HepG2 (cell line): ENCODE results near the gene BRIP1. TPM values are rescaled to one million over a fixed set of nuclear protein-coding genes. Genes with fewer than 3 reads are reported as not detected.

Experiments used
- ATAC-seq: fragments of 200-7000 bp; cut with Tn5 transposase; 3 replicates; pipeline ENCODE4 v1.9.1; 2020; ENCODE audit warnings: mild to moderate bottlenecking, moderate library complexity
- BruUV-seq: library from RNA; stranded (reverse); fragments of 400-500 nt; replicated peaks from 2 replicates; lab custom pipeline; 2021; lab: Mats Ljungman, UMichigan
- CTCF ChIA-PET: fragments of 300-600 bp; formaldehyde crosslinking; extraction: SDS; loops from one replicate; lab custom pipeline; 2021; ENCODE audit warnings: low total read pairs, inconsistent platforms, low intra/inter-chr PET ratio; lab: Yijun Ruan, JAX
- POLR2A ChIA-PET: fragments of 350-600 bp; sonication (Branson Sonifier 250); formaldehyde crosslinking; loops from one replicate; lab custom pipeline; 2020; ENCODE audit warnings: antibody characterized with exemption, inconsistent platforms; lab: Yijun Ruan, JAX
- DNase-seq: peaks from one replicate; pipeline ENCODE4 v3.0.0-alpha.2; 2015; ENCODE audit warnings: low spot score
- FAIRE-seq: peaks from 3 replicates; lab custom pipeline; 2011; peaks lifted over from hg19 to GRCh38; lab: Jason Lieb, UNC
- H2AFZ ChIP-seq: one replicate; pipeline ENCODE4 v1.6.1; 2011; ENCODE audit warnings: low read length, inconsistent platforms
- H3K27ac ChIP-seq: fragments of 300-600 bp; 3 replicates; pipeline ENCODE4 v1.8.0; 2011; ENCODE audit warnings: mixed run types, mild to moderate bottlenecking, mixed read lengths, low read length, inconsistent platforms; ENCODE audit not compliant: insufficient read depth; ENCODE audit errors: extremely low read length
- H3K27me3 ChIP-seq, 2 experiments: fragments of 200-600 bp in 1 of 2; 2 replicates in 1 of 2; 3 replicates in 1 of 2; pipeline versions ENCODE4 v1.6.0 to v1.8.0; 2011; ENCODE audit warnings: low read length in 2 of 2, mild to moderate bottlenecking in 2 of 2, moderate library complexity in 2 of 2, inconsistent platforms in 1 of 2; ENCODE audit not compliant: insufficient read depth in 2 of 2, control insufficient read depth in 1 of 2
- H3K36me3 ChIP-seq, 2 experiments: fragments of 200-600 bp in 1 of 2; replicated peaks in 1 of 2; 2 replicates in 1 of 2; 3 replicates in 1 of 2; pipeline versions ENCODE4 v1.5.1 to v1.8.0; 2011; ENCODE audit warnings: low read length in 2 of 2, inconsistent platforms in 1 of 2; ENCODE audit not compliant: insufficient read depth in 2 of 2, control insufficient read depth in 1 of 2
- H3K4me1 ChIP-seq: 2 replicates; pipeline ENCODE4 v1.5.1; 2012; ENCODE audit warnings: low read length, inconsistent platforms; ENCODE audit not compliant: insufficient read depth
- H3K4me2 ChIP-seq: 2 replicates; pipeline ENCODE4 v1.6.0; 2011; ENCODE audit warnings: low read depth, low read length, inconsistent platforms
- H3K4me3 ChIP-seq, 3 experiments: fragments of 200-600 bp in 1 of 3; sonication (generic), shearing (Covaris generic) in 1 of 3; replicated peaks in 1 of 3; 2 replicates each; pipeline ENCODE4 v1.5.1; 2011 to 2016; ENCODE audit warnings: low read length in 3 of 3, inconsistent platforms in 2 of 3, low read depth in 2 of 3, mild to moderate bottlenecking in 2 of 3, control low read depth in 1 of 3, mixed read lengths in 1 of 3; ENCODE audit not compliant: insufficient read depth in 1 of 3
- H3K79me2 ChIP-seq: one replicate; pipeline ENCODE4 v1.6.1; 2011; ENCODE audit warnings: low read length, inconsistent platforms; ENCODE audit not compliant: insufficient read depth
- H3K9ac ChIP-seq: 2 replicates; pipeline ENCODE4 v1.6.0; 2011; ENCODE audit warnings: mild to moderate bottlenecking, low read depth, low read length, inconsistent platforms; ENCODE audit not compliant: insufficient read depth
- H3K9me3 ChIP-seq: 2 replicates; pipeline ENCODE4 v1.5.1; 2012; ENCODE audit warnings: mild to moderate bottlenecking, low read length
- H4K20me1 ChIP-seq: 2 replicates; pipeline ENCODE4 v1.6.0; 2011; ENCODE audit warnings: inconsistent platforms, mild to moderate bottlenecking, low read length, moderate library complexity; ENCODE audit not compliant: insufficient read depth
- CEBPZ ChIP-seq: IDR thresholded peaks from 2 replicates; pipeline ENCODE4 v1.6.1; 2012; ENCODE audit warnings: low read length, improper control_type of control experiment
- KLF6 ChIP-seq: IDR thresholded peaks from 2 replicates; pipeline ENCODE4 v1.8.0; 2016; ENCODE audit warnings: missing biosample characterization, missing genetic modification reagents
- MEIS2 ChIP-seq: sonication (generic); formaldehyde crosslinking; IDR thresholded peaks from 2 replicates; pipeline ENCODE4 v1.9.0; 2021; ENCODE audit warnings: mild to moderate bottlenecking, missing genetic modification reagents
- POLR2AphosphoS5 ChIP-seq: IDR thresholded peaks from 2 replicates; pipeline ENCODE4 v1.6.1; 2012; ENCODE audit warnings: low read depth, low read length
- TSC22D2 ChIP-seq: sonication (generic); formaldehyde crosslinking; IDR thresholded peaks from 2 replicates; pipeline ENCODE4 v1.5.1; 2020; ENCODE audit warnings: missing genetic modification reagents, mild to moderate bottlenecking, borderline replicate concordance
- UBTF ChIP-seq: sonication (generic); formaldehyde crosslinking; IDR thresholded peaks from 2 replicates; pipeline ENCODE4 v1.4.0; 2020; ENCODE audit warnings: mild to moderate bottlenecking, missing genetic modification reagents
- WGBS: methylation state at CpG from one replicate; pipeline ENCODE4 v1.1.6; 2017; ENCODE audit warnings: low lambda C conversion rate; 5-methylcytosine and 5-hydroxymethylcytosine counted together
- in situ Hi-C: cut with HindIII; loops from 2 replicates; pipeline ENCODE4 v1.10.0; 2017; ENCODE audit warnings: low pct_unique_long_range_greater_than_20kb; ENCODE audit not compliant: extremely low pct_ligation_motif_present
- intact Hi-C: fragments of 100-400 bp; cut with micrococcal nuclease; formaldehyde crosslinking; loops from one replicate; pipeline ENCODE4 v1.10.0; 2022; ENCODE audit not compliant: unreplicated experiment
- polyA plus RNA-seq, 8 experiments: library from polyadenylated mRNA; depleted of rRNA in 3 of 8; stranded (reverse) in 7 of 8; unstranded in 1 of 8; fragments of >200 nt; fragmentation: Illumina TruSeq in 4 of 8; extraction: Trizol in 4 of 8; gene quantifications; 2 replicates each; pipeline versions ENCODE4 v1.2.1 to v1.2.3, GENCODE V29; 2011 to 2016; ENCODE audit warnings: low read depth in 4 of 8, missing spikeins in 1 of 8, mixed read lengths in 1 of 8; ENCODE audit not compliant: insufficient read depth in 1 of 8
- total RNA-seq, 5 experiments: library from RNA; depleted of rRNA; stranded (reverse); fragments of >200 nt; fragmentation: Illumina TruSeq; extraction: Trizol; gene quantifications; 2 replicates each; pipeline ENCODE4 v1.2.3, GENCODE V29; 2016; ENCODE audit warnings: low read depth in 1 of 5

The BRIP1 gene
- total and polyA plus RNA-seq, 2 of the 13 experiments (the other 11 are each of a cell fraction or from before 2014, with no cell fraction given): 3.8 to 27.7 TPM

- TF ChIP-seq MEIS2: no peak
- TF ChIP-seq UBTF (CRISPR knock-in tag): no peak
- no peak for TF ChIP-seq TSC22D2 (CRISPR knock-in tag)
- TF ChIP-seq KLF6 (CRISPR knock-in tag): no peak
- TF ChIP-seq CEBPZ: no peak
These were observed 66.0 kb downstream of the BRIP1 start (continued) for GRCh38 chr17:61797283-61797682.

GRCh38 chr17:61795546-61795945, 67.8 kb downstream of the BRIP1 start:
- in situ Hi-C loops: no loop called here

More at GRCh38 chr17:61795546-61795945, 67.8 kb downstream of the BRIP1 start:
- H3K79me2 ChIP-seq: no peaks in the 10 kb centered on the region
- no peaks in the 10 kb centered on the region for H4K20me1 ChIP-seq
- no peak overlapping the region for H2AFZ ChIP-seq
- no peaks in the 10 kb centered on the region for H3K27me3 ChIP-seq
- no peak overlapping the region for H3K27ac ChIP-seq
- POLR2A ChIA-PET: no interaction called here
- no peak for TF ChIP-seq POLR2AphosphoS5
- H3K4me2 ChIP-seq: no peak overlapping the region
- 92% methylated on average over 2 of the region's 2 CpGs for WGBS
- no peak overlapping the region for H3K4me3 ChIP-seq
- ATAC-seq (no peak), FAIRE-seq (no peak), DNase-seq (no peak)
- H3K9me3 ChIP-seq: no peaks in the 10 kb centered on the region
- intact Hi-C loops: no loop called here
- no peaks in the 10 kb centered on the region for H3K4me1 ChIP-seq
- BruUV-seq: no TSS peak
- CTCF ChIA-PET: no interaction called here
- H3K9ac ChIP-seq: no peak overlapping the region
- H3K36me3 ChIP-seq: peaks cover 4 to 53% of the 10 kb centered on the region in 2 experiments
